Astrocyte (in vitro differentiated cells and primary cell): ENCODE results near the gene KCNG1. TPM values are rescaled to one million over a fixed set of nuclear protein-coding genes. Genes with fewer than 3 reads are reported as not detected.

ENCODE experiments used
- DNase-seq: peaks from one replicate; pipeline ENCODE4 v3.0.0-alpha.2; 2010; ENCODE audit warnings: low read depth
- FAIRE-seq: peaks from 2 replicates; lab custom pipeline; 2011; peaks lifted over from hg19 to GRCh38; lab: Jason Lieb, UNC
- H2AFZ ChIP-seq: 2 replicates; pipeline ENCODE4 v1.6.0; 2012; ENCODE audit warnings: low read depth, low read length, inconsistent platforms
- H3K27ac ChIP-seq: 2 replicates; pipeline ENCODE4 v1.5.1; 2011; ENCODE audit warnings: low read depth, low read length, inconsistent platforms
- H3K27me3 ChIP-seq: 2 replicates; pipeline ENCODE4 v1.6.0; 2011; ENCODE audit warnings: low read length, inconsistent platforms; ENCODE audit not compliant: insufficient read depth
- H3K36me3 ChIP-seq: 2 replicates; pipeline ENCODE4 v1.5.1; 2011; ENCODE audit warnings: low read length, inconsistent platforms; ENCODE audit not compliant: insufficient read depth
- H3K4me1 ChIP-seq: 2 replicates; pipeline ENCODE4 v1.5.1; 2011; ENCODE audit warnings: low read length, inconsistent platforms; ENCODE audit not compliant: insufficient read depth
- H3K4me2 ChIP-seq: 2 replicates; pipeline ENCODE4 v1.6.0; 2012; ENCODE audit warnings: low read length, inconsistent platforms
- H3K4me3 ChIP-seq: 2 replicates; pipeline ENCODE4 v1.5.1; 2011; ENCODE audit warnings: low read depth, mild to moderate bottlenecking, low read length, inconsistent platforms; ENCODE audit not compliant: insufficient read depth
- H3K79me2 ChIP-seq: 2 replicates; pipeline ENCODE4 v1.6.0; 2012; ENCODE audit warnings: mild to moderate bottlenecking, low read length, inconsistent platforms; ENCODE audit not compliant: insufficient read depth
- H3K9ac ChIP-seq: 2 replicates; pipeline ENCODE4 v1.6.0; 2012; ENCODE audit warnings: mild to moderate bottlenecking, low read length, inconsistent platforms
- H3K9me3 ChIP-seq: 2 replicates; pipeline ENCODE4 v1.5.1; 2012; ENCODE audit warnings: low read depth, mild to moderate bottlenecking, low read length, inconsistent platforms; ENCODE audit not compliant: insufficient read depth
- H4K20me1 ChIP-seq: 2 replicates; pipeline ENCODE4 v1.6.0; 2012; ENCODE audit warnings: low read length, inconsistent platforms; ENCODE audit not compliant: insufficient read depth
- H3K27ac Mint-ChIP-seq: one replicate; pipeline ENCODE4 v1.8.0; 2021; ENCODE audit warnings: mild to moderate bottlenecking, mixed read lengths; ENCODE audit not compliant: unreplicated experiment
- H3K27me3 Mint-ChIP-seq: one replicate; pipeline ENCODE4 v1.8.0; 2021; ENCODE audit warnings: low read depth, mixed read lengths; ENCODE audit not compliant: unreplicated experiment
- H3K36me3 Mint-ChIP-seq: one replicate; pipeline ENCODE4 v1.8.0; 2021; ENCODE audit warnings: low read depth, mixed read lengths; ENCODE audit not compliant: unreplicated experiment
- H3K4me1 Mint-ChIP-seq: one replicate; pipeline ENCODE4 v1.8.0; 2021; ENCODE audit warnings: low read depth, mixed read lengths; ENCODE audit not compliant: unreplicated experiment
- H3K4me3 Mint-ChIP-seq: one replicate; pipeline ENCODE4 v1.8.0; 2021; ENCODE audit warnings: mild to moderate bottlenecking, moderate library complexity, mixed read lengths; ENCODE audit not compliant: unreplicated experiment
- H3K9me3 Mint-ChIP-seq: one replicate; pipeline ENCODE4 v1.8.0; 2021; ENCODE audit warnings: mild to moderate bottlenecking, mixed read lengths; ENCODE audit not compliant: unreplicated experiment
- CTCF ChIP-seq: IDR thresholded peaks from 2 replicates; pipeline ENCODE4 v1.5.1; 2011; ENCODE audit warnings: low read depth, mild to moderate bottlenecking, inconsistent platforms, low read length, moderate library complexity; ENCODE audit not compliant: insufficient read depth
- EZH2 ChIP-seq: IDR thresholded peaks from 2 replicates; pipeline ENCODE4 v1.6.1; 2012; ENCODE audit warnings: mild to moderate bottlenecking, low read length, inconsistent platforms; ENCODE audit not compliant: insufficient read depth
- total RNA-seq: library from RNA; stranded (reverse); gene quantifications from 2 replicates; pipeline ENCODE4 v1.2.1, GENCODE V29; 2021

Gene KCNG1
- total RNA-seq, 1 donor from 2014 or later: 45.9 TPM

DNA sequence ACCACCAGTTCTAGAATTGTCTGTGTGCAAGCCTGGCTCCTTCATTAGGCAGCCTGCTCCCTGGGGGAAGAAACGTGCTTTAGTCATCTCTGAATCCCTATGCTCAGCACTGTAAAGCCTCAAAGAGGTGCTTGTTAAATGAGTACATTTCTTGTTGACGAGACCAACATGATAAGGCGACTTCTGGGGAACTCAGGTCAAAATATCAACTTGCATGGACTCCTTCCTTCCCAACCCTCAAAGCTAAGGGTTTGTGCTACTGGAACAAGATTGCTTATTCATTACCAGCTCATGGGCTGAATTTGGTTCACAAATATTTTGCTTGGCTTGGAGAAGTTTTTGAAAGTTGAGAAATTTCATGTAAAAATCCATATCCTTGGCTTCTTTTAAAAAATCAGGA, 10.6 kb downstream of the KCNG1 start:
- H3K79me2 ChIP-seq: peaks cover 76% of the 10 kb centered on the region
- no peaks in the 10 kb centered on the region for H3K9me3 ChIP-seq
- H3K27me3 ChIP-seq: no peaks in the 10 kb centered on the region
- Mint-ChIP-seq H3K4me1 (peaks cover 10% of the 10 kb centered on the region), H3K36me3 (peaks cover 9% of the 10 kb centered on the region), H3K27ac (no peak overlapping the region), H3K9me3 (peaks cover 2% of the 10 kb centered on the region), H3K27me3 (no peaks in the 10 kb centered on the region), H3K4me3 (no peak overlapping the region)
- H3K27ac ChIP-seq: no peak overlapping the region
- H3K36me3 ChIP-seq: peaks cover 25% of the 10 kb centered on the region
- H3K4me1 ChIP-seq: peaks cover 8% of the 10 kb centered on the region
- no peak overlapping the region for H3K4me2 ChIP-seq
- no peak overlapping the region for H2AFZ ChIP-seq
- DNase-seq (no peak), FAIRE-seq (no peak)
- H3K4me3 ChIP-seq: no peak overlapping the region
- TF ChIP-seq CTCF (no peak), EZH2 (no peak)
- peaks cover 75% of the 10 kb centered on the region for H4K20me1 ChIP-seq
- H3K9ac ChIP-seq: no peak overlapping the region

GRCh38 chr20:51011479-51011878, 11.4 kb downstream of the KCNG1 start:
- H3K4me1 ChIP-seq: peaks cover 8% of the 10 kb centered on the region
- H3K27ac Mint-ChIP-seq: no peak overlapping the region
- no peak overlapping the region for H3K27ac ChIP-seq
- DNase-seq: no peak
- H2AFZ ChIP-seq: no peak overlapping the region
- no peak for FAIRE-seq
- no peaks in the 10 kb centered on the region for H3K27me3 ChIP-seq
- TF ChIP-seq CTCF: no peak
- TF ChIP-seq EZH2: no peak
- peaks cover 73% of the 10 kb centered on the region for H3K79me2 ChIP-seq
- no peak overlapping the region for H3K4me3 Mint-ChIP-seq
- no peaks in the 10 kb centered on the region for H3K27me3 Mint-ChIP-seq
- H3K9ac ChIP-seq: no peak overlapping the region
- H3K9me3 ChIP-seq: no peaks in the 10 kb centered on the region
- peaks cover 9% of the 10 kb centered on the region for H3K36me3 Mint-ChIP-seq
- H3K4me3 ChIP-seq: no peak overlapping the region
- H3K4me2 ChIP-seq: no peak overlapping the region
- peaks cover 10% of the 10 kb centered on the region for H3K4me1 Mint-ChIP-seq
- peaks cover 29% of the 10 kb centered on the region for H3K36me3 ChIP-seq
- H4K20me1 ChIP-seq: peaks cover 71% of the 10 kb centered on the region
- H3K9me3 Mint-ChIP-seq: peaks cover 2% of the 10 kb centered on the region

GRCh38 chr20:51010932-51011331, 12.0 kb downstream of the KCNG1 start:
- DNase-seq (no peak), FAIRE-seq (no peak)
- Histone ChIP-seq H3K27ac (no peak overlapping the region), H3K4me1 (peaks cover 8% of the 10 kb centered on the region), H3K36me3 (peaks cover 29% of the 10 kb centered on the region), H3K9me3 (no peaks in the 10 kb centered on the region), H3K79me2 (peaks cover 71% of the 10 kb centered on the region), H3K4me2 (no peak overlapping the region), H3K27me3 (no peaks in the 10 kb centered on the region), H4K20me1 (peaks cover 71% of the 10 kb centered on the region), H3K4me3 (no peak overlapping the region), H2AFZ (no peak overlapping the region), H3K9ac (no peak overlapping the region)
- Mint-ChIP-seq H3K27me3 (no peaks in the 10 kb centered on the region), H3K36me3 (peaks cover 12% of the 10 kb centered on the region), H3K4me1 (peaks cover 10% of the 10 kb centered on the region), H3K9me3 (peaks cover 2% of the 10 kb centered on the region), H3K27ac (no peak overlapping the region), H3K4me3 (no peak overlapping the region)
- TF ChIP-seq EZH2 (no peak), CTCF (no peak)
